ENCODE data around the gene WDR64. TPM values are rescaled to one million over a fixed set of nuclear protein-coding genes. Genes with fewer than 3 reads are reported as not detected.
A peak's percentile ranks its signal among the peaks of the same experiment; 100 is the strongest.

Gene WDR64
- total RNA-seq, 1 experiment from 2014 or later = not detected

DNA sequence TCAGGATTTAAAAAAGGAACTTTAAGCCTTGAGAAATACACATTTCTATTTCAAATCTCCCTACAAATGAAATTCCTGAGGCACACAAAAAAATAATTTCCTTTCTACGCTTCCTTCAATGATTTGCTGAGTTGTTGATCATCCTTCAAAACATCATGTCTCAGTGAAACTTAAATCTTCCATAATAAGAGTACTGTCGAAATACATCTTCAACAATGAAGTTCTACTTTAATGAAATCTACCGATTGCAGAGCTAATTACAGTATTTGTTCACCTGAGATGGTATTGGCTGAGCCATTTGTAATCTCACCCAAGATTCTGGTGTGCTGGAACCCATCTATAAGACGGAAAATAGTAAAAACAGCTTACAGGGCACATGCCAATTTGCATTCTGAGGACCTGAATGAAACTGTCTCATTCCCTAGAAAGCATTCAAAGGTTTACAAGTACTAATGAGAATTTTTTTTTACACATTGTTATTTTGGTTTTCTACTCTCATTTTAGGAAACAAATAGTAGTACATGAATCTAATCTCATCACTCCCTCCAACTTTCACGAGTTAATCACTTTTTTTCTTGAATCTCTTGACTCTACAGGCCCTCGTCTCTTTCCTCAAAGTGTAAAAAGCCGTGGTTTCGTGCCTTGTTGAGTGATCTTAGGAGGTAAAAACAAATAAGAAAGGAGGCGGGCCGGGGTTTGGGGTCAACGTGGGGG, 13.0 kb upstream of the WDR64 start:
- TSS peak; percentile 53 for BruUV-seq (replicated peaks)
- H3K27me3 ChIP-seq (ENCODE audit: low read length) = no peaks in the 10 kb centered on the region
- H3F3A ChIP-seq (ENCODE audit: low read length, unreplicated experiment) = peaks cover 8% of the 10 kb centered on the region
- DNase-seq (peak; percentile 53), ATAC-seq (no peak)
- no peaks in the 10 kb centered on the region for H3K9me2 ChIP-seq (replicated peaks; ENCODE audit: low read length)
- peak overlapping the region; percentile 88 for H3K4me2 ChIP-seq (ENCODE audit: low read length)
- CTCF ChIA-PET = no interaction called here
- H3K27ac ChIP-seq (ENCODE audit: low read length) = 0 out of 2 replicates have a peak overlapping the region, but pooled peaks have one; percentile 1
- intact Hi-C loops (cut with micrococcal nuclease) = loop anchor here (1.0 kb wide), 1 partner anchor 27 kb away; no protein-coding TSS in a partner anchor
- H3K4me1 ChIP-seq (ENCODE audit: insufficient read depth, low read length) = peaks cover 47% of the 10 kb centered on the region
- peak overlapping the region; percentile 60 for H2AFZ ChIP-seq (ENCODE audit: low read length)
- H3K9me3 ChIP-seq (ENCODE audit: low read length) = no peaks in the 10 kb centered on the region
- POLR2A ChIA-PET (ENCODE audit: unreplicated experiment) = interaction anchor here (0.7 kb wide), 1 partner anchor 114 kb away, joined by 3 read pairs; no protein-coding TSS in a partner anchor
- peaks cover 34% of the 10 kb centered on the region for H4K20me1 ChIP-seq (ENCODE audit: low read length)
- H3K9ac ChIP-seq (ENCODE audit: low read length) = peak overlapping the region; percentile 79
- peaks cover 58% of the 10 kb centered on the region for H3K79me2 ChIP-seq (ENCODE audit: low read length)
- peaks cover 24% of the 10 kb centered on the region for H3K36me3 ChIP-seq (ENCODE audit: low read depth, low read length)
- TF ChIP-seq EZH2phosphoT487 (IDR thresholded peaks at IDR 0.05; ENCODE audit: borderline replicate concordance, low read length) = no peak
- no peak for TF ChIP-seq CTCF (conservative IDR thresholded peaks at IDR 0.05; ENCODE audit: low read depth, low read length)
- no peak for TF ChIP-seq EZH2 (IDR thresholded peaks at IDR 0.05; ENCODE audit: low read length, unreplicated experiment)
- H3K4me3 ChIP-seq (ENCODE audit: low read length) = peak overlapping the region; percentile 77

DNA sequence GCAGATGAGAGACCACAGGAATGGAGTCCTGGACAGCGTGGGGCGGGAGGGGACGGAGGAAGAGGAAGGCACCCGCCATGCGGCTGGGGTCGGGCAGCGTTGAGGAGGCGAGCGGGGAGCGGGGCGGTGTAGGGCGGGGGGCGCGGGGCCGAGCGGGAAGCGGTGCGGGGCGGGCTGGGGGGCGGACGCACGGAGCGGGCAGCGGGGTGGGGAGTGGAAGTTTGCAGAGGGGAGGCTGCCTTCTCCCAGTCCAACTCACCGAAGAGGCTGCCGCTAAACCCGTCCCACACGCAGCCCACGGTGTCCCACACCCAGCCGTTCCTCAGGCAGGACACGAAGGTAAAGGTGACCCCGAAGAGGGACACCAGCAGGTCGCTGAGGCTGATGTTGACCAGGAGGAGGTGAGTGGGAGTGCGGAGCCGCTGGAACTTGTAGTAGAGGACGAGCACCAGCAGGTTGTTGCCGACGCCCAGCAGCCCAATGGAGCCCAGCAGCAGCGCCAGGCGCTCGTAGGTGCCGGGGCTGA, 12.4 kb upstream of the WDR64 start:
- intact Hi-C loops (cut with micrococcal nuclease) = loop anchor here (1.0 to 2.0 kb wide), 2 partner anchors 27 to 123 kb away; no protein-coding TSS in a partner anchor
- Histone ChIP-seq H3K4me2 (ENCODE audit: low read length) (peak overlapping the region; percentile 88), H3K9me2 (replicated peaks; ENCODE audit: low read length) (no peaks in the 10 kb centered on the region), H3K9ac (ENCODE audit: low read length) (peak overlapping the region; percentile 79), H3F3A (ENCODE audit: low read length, unreplicated experiment) (peaks cover 8% of the 10 kb centered on the region), H3K79me2 (ENCODE audit: low read length) (peaks cover 52% of the 10 kb centered on the region), H2AFZ (ENCODE audit: low read length) (peak overlapping the region; percentile 70), H3K36me3 (ENCODE audit: low read depth, low read length) (peaks cover 18% of the 10 kb centered on the region), H3K27ac (ENCODE audit: low read length) (peak overlapping the region; percentile 32; the same call in 1 of the 2 replicates), H3K9me3 (ENCODE audit: low read length) (no peaks in the 10 kb centered on the region), H3K4me3 (ENCODE audit: low read length) (peak overlapping the region; percentile 77), H3K27me3 (ENCODE audit: low read length) (no peaks in the 10 kb centered on the region), H4K20me1 (ENCODE audit: low read length) (peaks cover 34% of the 10 kb centered on the region), H3K4me1 (ENCODE audit: insufficient read depth, low read length) (peaks cover 47% of the 10 kb centered on the region)
- ChIA-PET POLR2A (ENCODE audit: unreplicated experiment) (interaction anchor here (0.6 kb wide), 1 partner anchor 1648 kb away, joined by 3 read pairs; no protein-coding TSS in a partner anchor), CTCF (interaction anchor here (1.7 kb wide), 1 partner anchor 29 kb away, joined by 4 read pairs; no protein-coding TSS in a partner anchor)
- DNase-seq (no peak), ATAC-seq (peak; percentile 47)
- TF ChIP-seq CTCF (conservative IDR thresholded peaks at IDR 0.05; ENCODE audit: low read depth, low read length) (no peak), EZH2phosphoT487 (IDR thresholded peaks at IDR 0.05; ENCODE audit: borderline replicate concordance, low read length) (no peak), EZH2 (IDR thresholded peaks at IDR 0.05; ENCODE audit: low read length, unreplicated experiment) (no peak)
- BruUV-seq (replicated peaks) = no TSS peak
